HCT116 (cell line): Measurements from ENCODE around the gene SECISBP2L. TPM values are rescaled to one million over a fixed set of nuclear protein-coding genes. Genes with fewer than 3 reads are reported as not detected.
A peak's percentile ranks its signal among the peaks of the same experiment; 100 is the strongest.

ENCODE experiments used
- ATAC-seq: fragments of 200-7000 bp; cut with Tn5 transposase; 2 replicates; pipeline ENCODE4 v1.9.1; 2020; ENCODE audit warnings: mild to moderate bottlenecking, moderate library complexity
- BruUV-seq: library from RNA; stranded (reverse); fragments of 400-500 nt; replicated peaks from 2 replicates; lab custom pipeline; 2021; lab: Mats Ljungman, UMichigan
- CTCF ChIA-PET: fragments of 300-600 bp; sonication (Branson Sonifier 250); formaldehyde crosslinking; loops from one replicate; lab custom pipeline; 2021; ENCODE audit warnings: antibody characterized with exemption; lab: Charles Lee
- POLR2A ChIA-PET: fragments of 300-600, 350-600 bp; sonication (Branson Sonifier 250); formaldehyde crosslinking; loops from one replicate; lab custom pipeline; 2021; ENCODE audit warnings: antibody characterized with exemption; lab: Charles Lee
- RAD21 ChIA-PET, 2 experiments: fragments of 300-600 bp; sonication (Branson Sonifier 250); formaldehyde crosslinking; loops; one replicate each; lab custom pipeline; 2023; ENCODE audit warnings: low total read pairs in 2 of 2; ENCODE audit not compliant: uncharacterized antibody in 2 of 2, unreplicated experiment in 2 of 2, low non-redundant PET in 1 of 2; lab: Charles Lee
- DNase-seq: peaks from one replicate; pipeline ENCODE4 v3.0.0-alpha.2; 2010; ENCODE audit warnings: low read depth, low spot score
- H2AFZ ChIP-seq: fragments of 200-600 bp; shearing (Covaris generic), sonication (generic); 2 replicates; pipeline ENCODE4 v1.6.1; 2017; ENCODE audit warnings: low read depth, mixed run types, mixed read lengths, antibody characterized with exemption, low read length; ENCODE audit not compliant: poor library complexity, severe bottlenecking
- H3K27ac ChIP-seq: 2 replicates; pipeline ENCODE4 v1.5.1; 2012; ENCODE audit warnings: low read depth, low read length
- H3K27me3 ChIP-seq: fragments of 200-600 bp; sonication (generic); 2 replicates; pipeline ENCODE4 v1.6.1; 2016; ENCODE audit warnings: mixed run types, low read length, mixed read lengths; ENCODE audit not compliant: insufficient read depth
- H3K36me3 ChIP-seq, 2 experiments: fragments of 200-500 bp in 1 of 2; fragments of 200-600 bp in 1 of 2; sonication (Bioruptor generic) in 1 of 2; sonication (generic) in 1 of 2; 2 replicates each; pipeline versions ENCODE4 v1.5.1 to v1.6.1; 2014 to 2016; ENCODE audit warnings: low read length in 2 of 2, inconsistent platforms in 1 of 2, mixed read lengths in 1 of 2, mixed run types in 1 of 2; ENCODE audit not compliant: insufficient read depth in 2 of 2, control insufficient read depth in 1 of 2
- H3K4me1 ChIP-seq, 2 experiments: fragments of 200-600 bp in 1 of 2; sonication (generic) in 1 of 2; 2 replicates each; pipeline versions ENCODE4 v1.5.1 to v1.6.1; 2012 to 2017; ENCODE audit warnings: low read length in 2 of 2, inconsistent platforms in 1 of 2, mild to moderate bottlenecking in 1 of 2, mixed read lengths in 1 of 2, mixed run types in 1 of 2, moderate library complexity in 1 of 2; ENCODE audit not compliant: insufficient read depth in 2 of 2, control insufficient read depth in 1 of 2
- H3K4me2 ChIP-seq: fragments of 200-600 bp; sonication (generic); 2 replicates; pipeline ENCODE4 v1.6.1; 2017; ENCODE audit warnings: mixed run types, low read length, mixed read lengths
- H3K4me3 ChIP-seq, 2 experiments: fragments of 200-600 bp in 1 of 2; sonication (generic) in 1 of 2; replicated peaks in 1 of 2; 2 replicates each; pipeline ENCODE4 v1.5.1; 2011 to 2016; ENCODE audit warnings: low read length in 2 of 2, control low read depth in 1 of 2, low read depth in 1 of 2, mild to moderate bottlenecking in 1 of 2, mixed read lengths in 1 of 2, mixed run types in 1 of 2
- H3K79me2 ChIP-seq: fragments of 200-600 bp; sonication (generic); 2 replicates; pipeline ENCODE4 v1.6.1; 2017; ENCODE audit warnings: mild to moderate bottlenecking, mixed run types, low read length, moderate library complexity, mixed read lengths; ENCODE audit not compliant: insufficient read depth
- H3K9ac ChIP-seq: fragments of 200-600 bp; sonication (generic); 2 replicates; pipeline ENCODE4 v1.6.1; 2016; ENCODE audit warnings: low read length, mixed read lengths
- H3K9me2 ChIP-seq: fragments of 200-600 bp; sonication (generic), shearing (Covaris generic); 2 replicates; pipeline ENCODE4 v1.6.1; 2017; ENCODE audit warnings: mixed run types, mild to moderate bottlenecking, moderate library complexity; ENCODE audit not compliant: insufficient read depth
- H3K9me3 ChIP-seq, 2 experiments: fragments of 200-500 bp in 1 of 2; fragments of 200-600 bp in 1 of 2; sonication (Bioruptor generic) in 1 of 2; sonication (generic) in 1 of 2; 2 replicates each; pipeline ENCODE4 v1.6.1; 2014 to 2017; ENCODE audit warnings: low read length in 2 of 2, mixed read lengths in 2 of 2, inconsistent platforms in 1 of 2, low read depth in 1 of 2, mild to moderate bottlenecking in 1 of 2, mixed run types in 1 of 2, moderate library complexity in 1 of 2; ENCODE audit not compliant: control insufficient read depth in 1 of 2, insufficient read depth in 1 of 2
- H4K20me1 ChIP-seq: fragments of 200-600 bp; sonication (generic), shearing (Covaris generic); 2 replicates; pipeline ENCODE4 v1.6.1; 2017; ENCODE audit warnings: mixed run types, mild to moderate bottlenecking, moderate library complexity; ENCODE audit not compliant: insufficient read depth
- ELF1 ChIP-seq: IDR thresholded peaks from 2 replicates; pipeline ENCODE4 v1.6.1; 2012; ENCODE audit warnings: low read depth, borderline replicate concordance
- EZH2 ChIP-seq: fragments of 200-600 bp; sonication (generic); IDR thresholded peaks from 2 replicates; pipeline ENCODE4 v1.6.1; 2017; ENCODE audit warnings: antibody characterized with exemption, mixed run types
- FOSL1 ChIP-seq: IDR thresholded peaks from 2 replicates; pipeline ENCODE4 v1.6.1; 2012; ENCODE audit warnings: low read depth
- JUND ChIP-seq: IDR thresholded peaks from 2 replicates; pipeline ENCODE4 v1.6.1; 2012
- SRF ChIP-seq: IDR thresholded peaks from 2 replicates; pipeline ENCODE4 v1.6.1; 2012; ENCODE audit warnings: low read depth
- intact Hi-C: fragments of 100-400 bp; cut with micrococcal nuclease; formaldehyde crosslinking; loops from 2 replicates; pipeline ENCODE4 v1.10.0; 2022
- total RNA-seq: library from RNA; stranded (reverse); gene quantifications from one replicate; pipeline ENCODE4 v1.2.1, GENCODE V29; 2021; ENCODE audit not compliant: unreplicated experiment
- TF ChIP-seq, protein P1 (sequence below), 3 experiments: fragments of 200-600 bp in 1 of 3; sonication (generic) in 1 of 3; IDR thresholded peaks in 2 of 3; conservative IDR thresholded peaks in 1 of 3; 2 replicates each; pipeline ENCODE4 v1.5.1; 2012 to 2017; ENCODE audit warnings: low read depth in 2 of 3, low read length in 2 of 3, antibody characterized with exemption in 1 of 3, borderline replicate concordance in 1 of 3, control low read depth in 1 of 3, mild to moderate bottlenecking in 1 of 3, mixed read lengths in 1 of 3, mixed run types in 1 of 3, moderate library complexity in 1 of 3; ENCODE audit not compliant: insufficient read depth in 1 of 3
- TF ChIP-seq, protein P2 (sequence below): IDR thresholded peaks from 2 replicates; pipeline ENCODE4 v1.6.1; 2012

Gene SECISBP2L
- total RNA-seq, 1 experiment from 2014 or later: 22.9 TPM

GRCh38 chr15:48974882-48975281, 71.4 kb downstream of the SECISBP2L start:
- BruUV-seq: no TSS peak
- Histone ChIP-seq H3K9ac (no peak overlapping the region), H3K4me1 (peaks cover 5 to 14% of the 10 kb centered on the region in 2 experiments; a peak in 3 of 4 replicates), H3K36me3 (no peaks in the 10 kb centered on the region), H4K20me1 (no peaks in the 10 kb centered on the region), H3K9me3 (no peaks in the 10 kb centered on the region), H3K27me3 (no peaks in the 10 kb centered on the region), H2AFZ (peak overlapping the region; percentile 93), H3K4me2 (peak overlapping the region; percentile 83), H3K27ac (no peak overlapping the region), H3K9me2 (no peaks in the 10 kb centered on the region), H3K79me2 (no peaks in the 10 kb centered on the region), H3K4me3 (no peak overlapping the region)
- intact Hi-C loops: no loop called here
- ChIA-PET CTCF (interaction anchor here (1.0 to 7.0 kb wide), 13 partner anchors 9 to 171 kb away, joined by 3 to 68 read pairs (median 8); partner anchors contain the start of genes EID1, SECISBP2L and SHC4), POLR2A (interaction anchor here (1.2 to 2.1 kb wide), 5 partner anchors 8 to 164 kb away, joined by 3 to 15 read pairs (median 6); partner anchors contain the start of genes CEP152, EID1 and SHC4), RAD21 (interaction anchor here (1.3 kb wide), 2 partner anchors 113 to 171 kb away, joined by 3 to 7 read pairs; no protein-coding TSS in a partner anchor)
- peak; percentile 39; the same call in 1 of the 2 replicates for ATAC-seq
- peak; percentile 8 for DNase-seq
- no peak for TF ChIP-seq ELF1
- TF ChIP-seq, protein P1, sequence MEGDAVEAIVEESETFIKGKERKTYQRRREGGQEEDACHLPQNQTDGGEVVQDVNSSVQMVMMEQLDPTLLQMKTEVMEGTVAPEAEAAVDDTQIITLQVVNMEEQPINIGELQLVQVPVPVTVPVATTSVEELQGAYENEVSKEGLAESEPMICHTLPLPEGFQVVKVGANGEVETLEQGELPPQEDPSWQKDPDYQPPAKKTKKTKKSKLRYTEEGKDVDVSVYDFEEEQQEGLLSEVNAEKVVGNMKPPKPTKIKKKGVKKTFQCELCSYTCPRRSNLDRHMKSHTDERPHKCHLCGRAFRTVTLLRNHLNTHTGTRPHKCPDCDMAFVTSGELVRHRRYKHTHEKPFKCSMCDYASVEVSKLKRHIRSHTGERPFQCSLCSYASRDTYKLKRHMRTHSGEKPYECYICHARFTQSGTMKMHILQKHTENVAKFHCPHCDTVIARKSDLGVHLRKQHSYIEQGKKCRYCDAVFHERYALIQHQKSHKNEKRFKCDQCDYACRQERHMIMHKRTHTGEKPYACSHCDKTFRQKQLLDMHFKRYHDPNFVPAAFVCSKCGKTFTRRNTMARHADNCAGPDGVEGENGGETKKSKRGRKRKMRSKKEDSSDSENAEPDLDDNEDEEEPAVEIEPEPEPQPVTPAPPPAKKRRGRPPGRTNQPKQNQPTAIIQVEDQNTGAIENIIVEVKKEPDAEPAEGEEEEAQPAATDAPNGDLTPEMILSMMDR (IDR thresholded peaks at IDR 0.05 in 2 of 3, conservative IDR thresholded peaks at IDR 0.05 in 1 of 3; ENCODE audit: borderline replicate concordance in 1 of 3, insufficient read depth in 1 of 3, low read depth in 2 of 3, low read length in 2 of 3): peak in 1 of 3 experiments; percentile 25; a peak in 1 of 6 replicates
- TF ChIP-seq EZH2: no peak
- TF ChIP-seq, protein P2, sequence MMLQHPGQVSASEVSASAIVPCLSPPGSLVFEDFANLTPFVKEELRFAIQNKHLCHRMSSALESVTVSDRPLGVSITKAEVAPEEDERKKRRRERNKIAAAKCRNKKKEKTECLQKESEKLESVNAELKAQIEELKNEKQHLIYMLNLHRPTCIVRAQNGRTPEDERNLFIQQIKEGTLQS: no peak
- TF ChIP-seq SRF: no peak
- TF ChIP-seq FOSL1: no peak
- TF ChIP-seq JUND: no peak
